ENCODE data around the gene GYPA. TPM values are rescaled to one million over a fixed set of nuclear protein-coding genes. Genes with fewer than 3 reads are reported as not detected.
"Not testable (repeated sequence)": the region's sequence is repeated elsewhere in the genome, so short reads cannot be mapped to it uniquely, and the experiment has no call there.

Gene GYPA
- total and polyA plus RNA-seq, 10 donors = 0.06 to 27.8 (median 0.86) TPM; not detected in 2

GRCh38 chr4:144113546-144113945, 27.0 kb downstream of the GYPA start:
- no peak for DNase-seq
- intact Hi-C loops (cut with DNase I; ENCODE audit: low total_unique reads) = no loop called here
- Histone ChIP-seq H3K4me3 (no peak overlapping the region), H3K27me3 (replicated peaks in 1 of 7) (no peaks in the 10 kb centered on the region), H3K4me1 (no peaks in the 10 kb centered on the region), H3K36me3 (no peaks in the 10 kb centered on the region), H3K27ac (no peak overlapping the region), H3K9me3 (no peaks in the 10 kb centered on the region)
- TF ChIP-seq, protein P1, sequence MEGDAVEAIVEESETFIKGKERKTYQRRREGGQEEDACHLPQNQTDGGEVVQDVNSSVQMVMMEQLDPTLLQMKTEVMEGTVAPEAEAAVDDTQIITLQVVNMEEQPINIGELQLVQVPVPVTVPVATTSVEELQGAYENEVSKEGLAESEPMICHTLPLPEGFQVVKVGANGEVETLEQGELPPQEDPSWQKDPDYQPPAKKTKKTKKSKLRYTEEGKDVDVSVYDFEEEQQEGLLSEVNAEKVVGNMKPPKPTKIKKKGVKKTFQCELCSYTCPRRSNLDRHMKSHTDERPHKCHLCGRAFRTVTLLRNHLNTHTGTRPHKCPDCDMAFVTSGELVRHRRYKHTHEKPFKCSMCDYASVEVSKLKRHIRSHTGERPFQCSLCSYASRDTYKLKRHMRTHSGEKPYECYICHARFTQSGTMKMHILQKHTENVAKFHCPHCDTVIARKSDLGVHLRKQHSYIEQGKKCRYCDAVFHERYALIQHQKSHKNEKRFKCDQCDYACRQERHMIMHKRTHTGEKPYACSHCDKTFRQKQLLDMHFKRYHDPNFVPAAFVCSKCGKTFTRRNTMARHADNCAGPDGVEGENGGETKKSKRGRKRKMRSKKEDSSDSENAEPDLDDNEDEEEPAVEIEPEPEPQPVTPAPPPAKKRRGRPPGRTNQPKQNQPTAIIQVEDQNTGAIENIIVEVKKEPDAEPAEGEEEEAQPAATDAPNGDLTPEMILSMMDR (IDR thresholded peaks at IDR 0.05 in 8 of 11, conservative IDR thresholded peaks at IDR 0.05 in 3 of 11) = no peak
- TF ChIP-seq POLR2AphosphoS5 (IDR thresholded peaks at IDR 0.05) (no peak), POLR2A (IDR thresholded peaks at IDR 0.05) (no peak)
- 83 to 93% (median 84%) methylated on average over 2 of the region's 2 CpGs for WGBS, 5 donors

- H3K36me3 ChIP-seq = no peaks in the 10 kb centered on the region
- intact Hi-C loops (cut with DNase I; ENCODE audit: low total_unique reads) = no loop called here
- TF ChIP-seq, protein P1 (IDR thresholded peaks at IDR 0.05 in 8 of 11, conservative IDR thresholded peaks at IDR 0.05 in 3 of 11) = no peak
- TF ChIP-seq POLR2A (IDR thresholded peaks at IDR 0.05) (no peak), POLR2AphosphoS5 (IDR thresholded peaks at IDR 0.05) (no peak)
- H3K4me1 ChIP-seq = no peaks in the 10 kb centered on the region
- no peak overlapping the region for H3K4me3 ChIP-seq
- no peaks in the 10 kb centered on the region for H3K27me3 ChIP-seq (replicated peaks in 1 of 7)
- DNase-seq = no peak
- no peak overlapping the region for H3K27ac ChIP-seq
- H3K9me3 ChIP-seq = no peaks in the 10 kb centered on the region
- WGBS, 5 donors = 72 to 84% (median 75%) methylated on average over 6 of the region's 6 CpGs
Observed at GRCh38 chr4:144104509-144105130, 35.9 kb downstream of the GYPA start.

DNA sequence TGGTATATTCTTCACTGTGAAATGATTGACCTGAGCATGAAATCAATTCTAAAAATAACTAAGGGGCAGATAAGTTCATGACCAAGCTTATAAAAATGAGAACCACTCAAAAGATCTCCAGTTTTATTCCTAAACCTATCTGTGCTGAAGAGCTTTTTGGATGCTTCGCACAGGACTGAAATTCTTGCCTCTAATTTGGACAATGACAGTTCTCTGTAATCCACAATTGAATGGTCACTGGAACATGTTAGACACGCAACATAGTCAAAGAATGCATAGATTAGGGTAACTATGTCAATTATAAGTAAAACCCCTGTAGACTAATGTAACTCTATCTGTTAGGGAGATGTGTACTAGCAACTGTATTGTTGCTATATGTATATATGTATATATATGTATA, 42.7 kb downstream of the GYPA start:
- WGBS, 5 donors = 75 to 90% (median 83%) methylated on average over 2 of the region's 2 CpGs
- intact Hi-C loops (cut with DNase I; ENCODE audit: low total_unique reads); H3K4me3 ChIP-seq; H3K9me3 ChIP-seq; H3K27me3 ChIP-seq (replicated peaks in 1 of 7); H3K27ac ChIP-seq; DNase-seq; H3K36me3 ChIP-seq; H3K4me1 ChIP-seq: not testable (repeated sequence)

GRCh38 chr4:144093995-144094394, 46.5 kb downstream of the GYPA start:
- WGBS, 5 donors = 16 to 24% (median 22%) methylated on average over 3 to 4 of the region's 4 CpGs
- intact Hi-C loops (cut with DNase I; ENCODE audit: low total_unique reads); H3K4me3 ChIP-seq; H3K27me3 ChIP-seq (replicated peaks in 1 of 7); H3K36me3 ChIP-seq; H3K9me3 ChIP-seq; DNase-seq; H3K4me1 ChIP-seq; H3K27ac ChIP-seq: not testable (repeated sequence)

GRCh38 chr4:144091181-144091580, 49.3 kb downstream of the GYPA start:
- H3K27ac ChIP-seq; H3K9me3 ChIP-seq; intact Hi-C loops (cut with DNase I; ENCODE audit: low total_unique reads); H3K4me3 ChIP-seq; DNase-seq; H3K36me3 ChIP-seq; H3K27me3 ChIP-seq (replicated peaks in 1 of 7); H3K4me1 ChIP-seq: not testable (repeated sequence)
- WGBS, 5 donors = 87 to 95% (median 93%) methylated on average over 2 of the region's 2 CpGs

DNA sequence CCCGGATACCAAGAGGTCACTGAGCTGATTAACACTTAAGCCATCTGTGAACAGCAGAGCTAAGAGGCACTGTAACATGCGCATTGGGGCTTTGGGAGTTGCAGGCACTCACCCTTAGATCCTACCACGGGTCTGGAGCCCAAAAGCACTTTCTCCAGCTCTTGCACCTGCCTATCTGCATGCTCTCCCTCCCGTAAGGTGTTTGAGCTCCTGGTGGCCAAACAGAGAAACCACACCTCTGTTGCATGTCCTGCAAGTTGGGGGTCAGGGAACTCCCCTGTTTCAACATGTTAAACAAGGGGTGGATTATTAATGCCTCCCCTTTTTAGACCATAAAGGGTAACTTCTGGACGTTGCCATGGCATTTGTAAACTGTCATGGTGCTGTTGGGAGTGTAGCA, 49.8 kb downstream of the GYPA start:
- intact Hi-C loops (cut with DNase I; ENCODE audit: low total_unique reads) = no loop called here
- Histone ChIP-seq H3K36me3 (no peaks in the 10 kb centered on the region), H3K27ac (no peak overlapping the region), H3K4me3 (no peak overlapping the region), H3K27me3 (replicated peaks in 1 of 7) (no peaks in the 10 kb centered on the region), H3K4me1 (no peaks in the 10 kb centered on the region), H3K9me3 (no peaks in the 10 kb centered on the region)
- WGBS, 5 donors = 73 to 88% (median 75%) methylated on average over 5 of the region's 5 CpGs
- no peak for DNase-seq
- TF ChIP-seq, protein P1 (IDR thresholded peaks at IDR 0.05 in 8 of 11, conservative IDR thresholded peaks at IDR 0.05 in 3 of 11) = no peak
- TF ChIP-seq POLR2AphosphoS5 (IDR thresholded peaks at IDR 0.05) (no peak), POLR2A (IDR thresholded peaks at IDR 0.05) (no peak)

DNA sequence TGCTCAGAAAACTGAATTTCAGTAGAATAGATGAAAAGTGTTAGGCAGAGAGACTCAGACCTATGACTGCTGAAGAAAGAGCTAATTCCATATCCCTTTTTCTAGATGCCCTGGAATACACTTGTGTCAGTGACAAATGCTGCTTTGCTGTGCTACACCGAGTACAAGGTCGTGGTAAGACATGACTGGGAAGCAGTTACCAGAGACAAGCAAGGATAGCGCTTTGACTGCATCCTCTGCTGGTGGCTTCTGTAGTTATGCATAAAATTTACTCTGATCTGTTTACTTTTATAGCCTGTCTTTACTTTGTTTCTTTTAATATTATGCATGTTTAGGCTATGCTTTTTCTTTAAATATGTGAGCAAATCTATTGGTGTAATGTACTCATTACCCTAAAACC, 58.5 kb downstream of the GYPA start:
- H3K27ac ChIP-seq; DNase-seq; intact Hi-C loops (cut with DNase I; ENCODE audit: low total_unique reads); H3K4me3 ChIP-seq; H3K4me1 ChIP-seq; H3K9me3 ChIP-seq; H3K27me3 ChIP-seq (replicated peaks in 1 of 7); H3K36me3 ChIP-seq: not testable (repeated sequence)
- 75 to 82% (median 76%) methylated on average over 3 of the region's 3 CpGs for WGBS, 5 donors

DNA sequence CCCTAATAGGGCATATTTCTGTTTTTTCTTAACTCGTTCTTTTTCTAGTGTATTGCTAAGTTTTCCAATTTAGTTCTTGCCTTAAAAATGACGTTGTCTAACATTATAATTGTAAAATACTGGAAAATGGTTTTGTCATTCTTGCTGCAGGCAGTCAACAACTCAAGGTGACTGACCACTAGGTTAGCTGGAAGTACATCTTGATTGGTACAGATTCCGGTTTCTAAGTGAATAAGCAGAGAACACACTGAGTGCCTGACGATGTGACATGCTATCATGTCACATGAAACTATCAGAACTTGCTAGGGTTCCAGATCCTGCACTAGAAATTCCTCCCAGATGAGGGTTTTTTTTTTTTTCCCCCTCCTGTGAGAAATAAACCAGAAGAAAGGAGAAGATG, 60.4 kb downstream of the GYPA start:
- H3K4me1 ChIP-seq; DNase-seq; H3K36me3 ChIP-seq; H3K9me3 ChIP-seq; H3K27me3 ChIP-seq (replicated peaks in 1 of 7); H3K4me3 ChIP-seq; H3K27ac ChIP-seq; intact Hi-C loops (cut with DNase I; ENCODE audit: low total_unique reads): not testable (repeated sequence)
- WGBS, 5 donors = 75 to 83% (median 82%) methylated on average over 3 to 4 of the region's 4 CpGs

Data from spleen (tissue), 11 donors.